GM18867 (cell line): ENCODE measurements around the gene SETSIP.
"Not testable (repeated sequence)": the region's sequence is repeated elsewhere in the genome, so short reads cannot be mapped to it uniquely, and the experiment has no call there.

Experiments
- ATAC-seq: cut with Tn5 transposase; IDR thresholded peaks from one replicate; pipeline ENCODE4 v1.9.1; 2021; ENCODE audit warnings: mild to moderate bottlenecking, moderate library complexity; ENCODE audit not compliant: unreplicated experiment

The SETSIP gene

DNA sequence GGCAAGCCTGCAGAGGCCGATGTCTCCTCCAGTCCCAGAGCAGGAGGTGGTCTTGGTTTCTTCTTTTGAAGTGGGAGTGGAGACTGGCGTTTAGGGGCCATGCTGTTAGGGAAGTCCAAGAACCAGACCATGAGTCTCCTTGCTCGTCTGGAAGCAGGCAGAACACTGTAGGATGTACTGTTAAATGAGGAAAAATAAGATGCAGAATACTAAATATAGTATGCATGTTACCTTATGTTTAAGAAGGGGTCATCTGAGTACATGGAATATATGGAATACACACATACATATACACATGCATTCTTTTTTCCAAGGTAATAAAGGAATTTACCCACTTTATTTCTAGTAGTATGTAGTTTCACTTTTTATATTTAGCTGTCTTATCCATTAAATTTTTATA is at the start of gene SETSIP:
Gene SETSIP, minus strand, starts transcription at position 101 of the 400 bp plus-strand sequence. Its CDS starts 0 bp downstream, at position 101.
- no peak for ATAC-seq

GRCh38 chr1:92123868-92124267 is 48.7 kb upstream of the SETSIP start:
- ATAC-seq = no peak

- no peak for ATAC-seq
Measured at GRCh38 chr1:92118826-92119225, 43.6 kb upstream of the SETSIP start.

DNA sequence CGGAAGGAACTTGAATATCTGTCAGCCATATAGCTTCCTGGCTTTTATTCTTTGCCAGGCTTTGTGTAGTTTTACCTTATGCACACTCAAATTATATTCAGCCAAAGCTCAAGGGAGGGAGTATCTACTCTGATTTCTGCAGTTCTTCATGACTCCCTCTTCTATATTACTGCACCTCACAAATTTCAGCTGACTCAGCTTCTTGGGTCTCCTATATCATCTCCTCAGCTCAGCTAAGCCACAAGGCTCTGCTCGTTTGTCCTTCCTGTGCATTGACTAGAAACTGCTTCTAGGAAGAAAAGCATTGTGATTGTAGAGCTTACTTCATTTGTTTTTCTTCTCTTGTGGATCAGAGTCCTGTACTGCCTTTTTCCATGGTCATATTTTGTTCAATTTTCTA is 42.3 kb upstream of the SETSIP start:
- ATAC-seq = no peak

GRCh38 chr1:92108631-92109030 is 33.4 kb upstream of the SETSIP start:
- no peak for ATAC-seq

- no peak for ATAC-seq
Measured at GRCh38 chr1:92105546-92106081, 30.4 kb upstream of the SETSIP start.

- no peak for ATAC-seq
Measured at GRCh38 chr1:92096317-92096716, 21.1 kb upstream of the SETSIP start.

DNA sequence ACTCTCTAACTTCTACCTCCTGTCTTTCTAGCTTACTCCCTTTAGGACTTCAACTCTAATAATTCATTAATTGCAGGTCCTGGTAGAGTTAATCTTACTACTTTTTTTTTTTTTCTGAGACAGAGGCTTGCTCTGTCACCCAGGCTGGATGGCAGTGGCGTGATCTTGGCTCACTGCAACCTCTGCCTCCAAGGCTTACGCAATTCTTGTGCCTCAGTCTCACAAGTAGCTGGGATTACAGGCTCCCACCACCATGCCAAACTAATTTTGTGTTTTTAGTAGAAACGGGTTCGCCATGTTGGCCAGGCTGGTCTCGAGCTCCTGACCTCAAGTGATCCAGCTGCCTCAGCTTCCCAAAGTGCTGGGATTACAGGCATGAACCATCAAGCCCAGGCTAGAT is 20.7 kb upstream of the SETSIP start:
- ATAC-seq = no peak

DNA sequence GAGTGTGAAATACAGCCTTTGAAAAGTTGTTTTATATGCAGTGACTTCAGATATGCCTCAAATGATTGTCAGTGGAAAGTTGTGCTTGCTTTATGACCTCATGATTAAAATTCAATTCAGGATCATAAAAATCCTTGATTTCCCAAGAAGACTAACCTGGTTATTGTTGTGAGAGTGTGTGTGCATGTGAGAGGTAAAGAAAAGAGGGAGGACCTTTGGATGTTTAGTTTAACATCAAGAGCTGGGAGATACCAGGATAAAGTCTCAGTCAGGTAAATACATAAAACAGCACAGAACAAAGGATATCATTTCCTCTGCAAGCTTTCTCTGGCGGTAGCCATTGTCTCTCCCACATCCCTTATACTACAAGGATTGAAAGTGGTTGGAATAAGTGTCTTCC is 19.4 kb upstream of the SETSIP start:
- ATAC-seq = no peak

DNA sequence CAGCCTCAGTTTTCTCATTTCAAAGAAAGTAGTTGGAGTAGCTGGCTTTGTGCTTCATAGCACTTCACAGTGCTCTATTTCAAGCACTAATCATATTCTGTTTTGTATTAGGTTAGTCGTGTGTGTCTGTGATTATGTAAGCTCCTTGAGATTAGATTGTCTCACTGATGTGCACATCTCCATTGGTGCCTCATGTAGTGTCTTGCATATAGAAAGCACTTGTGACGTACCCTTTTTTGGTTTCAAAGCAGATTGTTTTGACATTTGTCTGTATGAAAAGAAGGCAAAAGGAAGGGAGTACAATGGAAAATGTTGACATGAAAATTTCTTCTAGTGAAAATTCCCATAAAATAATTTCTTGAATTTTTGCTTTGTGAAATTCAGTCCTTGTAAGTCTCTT is 18.9 kb upstream of the SETSIP start:
- no peak for ATAC-seq

GRCh38 chr1:92091625-92092024 is 16.4 kb upstream of the SETSIP start:
- ATAC-seq = no peak

DNA sequence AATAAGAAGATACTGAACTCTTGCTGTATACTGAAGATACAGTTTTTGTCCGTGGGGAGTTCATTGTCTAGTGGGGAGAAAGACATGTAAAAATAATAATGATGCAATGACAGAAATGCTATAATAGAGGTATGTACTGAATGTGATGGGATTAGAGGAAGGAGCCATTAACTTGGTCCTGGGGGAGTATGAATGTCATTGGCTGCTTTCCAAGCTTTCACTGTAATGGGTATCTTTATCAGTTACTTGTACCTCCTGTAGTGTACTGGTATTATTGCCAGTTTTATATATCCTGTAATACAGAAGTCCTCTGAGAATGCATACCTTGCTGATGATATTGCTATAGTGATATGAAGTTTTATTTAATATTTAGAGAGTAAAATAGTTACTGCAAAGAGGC is 12.3 kb upstream of the SETSIP start:
- no peak for ATAC-seq

DNA sequence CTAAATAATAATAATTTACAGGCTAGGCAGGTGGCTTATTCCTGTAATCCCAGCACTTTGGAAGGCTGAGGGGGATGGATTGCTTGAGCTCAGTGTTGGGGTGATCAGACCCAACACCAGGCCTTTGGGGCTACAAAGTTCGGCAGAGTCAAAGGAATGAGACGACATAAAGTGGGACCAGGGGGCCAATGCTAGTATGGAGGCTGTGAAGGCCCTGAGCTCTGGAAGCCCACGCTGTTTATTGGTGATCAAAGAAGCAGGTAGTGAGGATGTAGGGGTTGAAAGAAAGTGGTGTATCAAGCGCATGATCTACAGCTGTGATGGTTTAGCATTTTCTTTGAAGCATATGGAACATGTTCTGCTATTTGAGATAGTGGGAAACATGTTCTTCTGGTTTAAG is 10.5 kb upstream of the SETSIP start:
- ATAC-seq = no peak

DNA sequence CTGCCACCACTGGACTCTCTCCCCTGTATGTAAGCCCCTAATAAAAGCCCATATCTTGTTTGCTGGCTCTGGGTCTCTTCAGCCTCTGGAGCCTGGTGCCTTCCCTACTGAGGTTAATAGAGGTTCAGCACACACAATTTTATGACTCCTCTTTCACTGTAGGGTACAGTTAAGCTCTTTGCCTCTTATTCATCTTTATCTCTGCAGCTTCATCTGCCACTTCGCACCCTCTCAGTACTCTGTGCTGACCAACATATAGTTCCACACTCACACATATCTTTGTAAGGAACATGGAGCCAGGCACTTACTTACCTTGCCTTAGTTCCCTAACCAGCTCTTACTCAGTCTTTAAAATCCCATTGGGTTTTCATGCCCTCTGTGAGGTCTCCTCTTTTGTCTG is 9.4 kb upstream of the SETSIP start:
- ATAC-seq = no peak

DNA sequence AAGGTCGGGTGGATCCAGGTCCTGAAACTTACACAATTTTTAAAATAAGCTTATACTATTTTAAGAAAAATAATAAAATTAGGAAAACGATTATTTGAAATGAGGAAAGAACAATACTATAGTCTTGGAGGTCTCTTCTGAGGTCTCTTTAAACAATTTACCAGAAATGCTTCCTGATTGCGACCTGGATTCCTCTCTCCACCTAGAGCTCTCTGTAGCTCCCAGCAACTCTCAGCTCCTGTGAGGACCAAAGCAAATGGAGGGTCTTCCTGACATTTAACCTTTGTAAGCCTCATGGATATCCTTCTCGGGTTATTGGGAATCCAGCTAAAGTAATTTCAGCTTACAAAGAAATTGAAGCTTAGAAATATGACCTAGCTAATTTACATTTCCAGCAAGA is 5.8 kb upstream of the SETSIP start:
- ATAC-seq = no peak

DNA sequence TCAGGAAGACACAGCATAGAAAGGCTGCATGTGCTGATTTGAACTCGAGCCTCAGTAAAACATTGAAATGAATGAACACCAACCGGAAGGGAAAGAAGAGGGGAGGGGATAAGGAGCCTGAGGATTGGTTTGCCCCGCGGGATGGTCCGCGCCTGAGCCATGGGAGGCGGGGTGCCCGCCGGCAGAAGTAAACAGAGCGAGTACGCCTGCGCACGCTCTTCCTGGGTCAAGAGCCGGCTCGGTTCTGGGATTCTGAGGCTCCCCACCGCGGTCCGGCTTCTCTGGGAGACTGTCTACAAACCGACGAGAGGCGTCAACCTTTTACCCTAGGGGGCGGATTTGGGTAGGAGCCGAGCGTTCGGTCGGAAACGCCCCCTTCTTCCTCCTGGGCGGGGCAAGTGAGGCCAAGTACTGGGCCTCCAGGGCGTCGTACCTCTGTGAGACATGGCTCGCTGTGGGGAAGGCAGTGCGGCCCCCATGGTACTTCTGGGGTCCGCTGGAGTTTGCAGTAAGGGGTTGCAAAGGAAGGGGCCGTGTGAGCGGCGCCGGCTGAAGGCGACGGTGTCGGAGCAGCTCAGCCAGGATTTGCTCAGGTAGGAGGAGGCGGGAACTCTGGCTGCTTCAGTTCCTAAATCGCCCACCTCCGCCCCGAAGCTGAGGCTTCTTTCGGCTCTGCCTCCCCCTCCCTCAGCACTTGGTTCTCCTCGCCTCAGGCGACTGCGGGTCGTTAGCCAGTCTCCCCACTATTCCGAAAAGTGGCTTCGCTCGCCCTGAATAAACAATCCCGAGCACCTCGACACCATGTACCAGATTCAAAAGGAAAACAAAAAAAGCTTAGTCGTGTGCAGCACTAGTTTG is 5.1 kb upstream of the SETSIP start, which contains the start of gene BTBD8:
Gene BTBD8, plus strand, starts transcription at position 218 of the 858 bp plus-strand sequence. Its CDS starts 227 bp downstream, at position 445.
- ATAC-seq = peak; percentile 97

DNA sequence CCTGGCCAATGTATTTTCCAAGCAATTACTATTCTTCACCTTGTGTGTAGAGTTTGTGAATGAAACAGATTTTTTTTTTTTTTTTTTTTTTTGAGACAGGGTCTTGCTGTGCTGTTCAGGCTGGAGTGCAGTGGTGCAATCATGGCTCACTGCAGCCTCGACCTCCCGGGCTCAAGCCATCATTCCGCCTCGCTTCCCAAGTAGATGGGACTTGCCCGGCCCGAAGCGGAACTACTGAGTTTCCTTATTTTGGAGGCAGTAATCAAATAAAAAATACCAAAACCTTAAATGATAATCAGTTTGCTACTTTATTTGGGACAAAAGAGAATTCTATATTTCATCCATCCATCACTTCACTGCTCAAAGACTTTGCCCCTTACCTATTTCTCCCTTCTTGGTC is 4.2 kb upstream of the SETSIP start:
- ATAC-seq = no peak

- not testable (repeated sequence) for ATAC-seq
Measured at GRCh38 chr1:92078077-92078476, 2.9 kb upstream of the SETSIP start.

- no peak for ATAC-seq
Measured at GRCh38 chr1:92076363-92076762, 1.2 kb upstream of the SETSIP start.

DNA sequence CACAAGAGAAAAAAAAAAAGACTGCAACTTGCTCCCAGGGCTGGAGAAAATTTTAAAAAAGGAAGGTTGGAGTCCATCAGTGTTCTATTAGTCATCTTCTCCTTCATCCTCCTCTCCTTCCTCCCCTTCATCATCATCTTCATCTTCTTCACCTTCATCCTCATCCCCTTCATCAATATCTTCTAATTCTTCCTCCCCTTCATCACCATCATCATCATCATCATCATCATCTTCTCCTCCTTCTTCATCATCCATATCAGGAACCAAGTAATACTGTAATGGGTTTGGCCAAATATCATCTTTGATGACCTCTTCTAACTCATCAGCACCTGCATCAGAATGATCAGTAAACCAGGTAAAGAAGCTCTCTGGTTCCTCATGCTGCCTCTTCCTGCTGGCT is 765 bp downstream of the SETSIP start:
- not testable (repeated sequence) for ATAC-seq

DNA sequence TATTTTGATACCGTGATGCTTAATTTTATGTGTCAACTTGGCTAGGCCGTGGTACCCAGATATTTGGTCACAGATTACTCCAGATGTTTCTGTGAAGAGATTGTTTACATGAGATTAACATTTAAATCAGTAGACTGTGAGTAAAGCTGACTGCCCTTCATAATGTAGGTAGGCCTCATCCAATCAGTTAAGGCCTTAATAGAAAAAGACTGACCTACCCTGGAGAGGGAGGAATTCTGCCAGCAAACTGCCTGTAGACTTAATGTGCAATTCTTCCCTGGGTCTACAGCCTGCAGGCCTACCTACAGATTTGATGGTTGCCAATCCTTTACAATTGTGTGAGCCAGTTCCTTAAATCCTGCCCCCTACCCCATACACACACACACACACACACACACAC is 4.3 kb downstream of the SETSIP start:
- ATAC-seq = no peak

DNA sequence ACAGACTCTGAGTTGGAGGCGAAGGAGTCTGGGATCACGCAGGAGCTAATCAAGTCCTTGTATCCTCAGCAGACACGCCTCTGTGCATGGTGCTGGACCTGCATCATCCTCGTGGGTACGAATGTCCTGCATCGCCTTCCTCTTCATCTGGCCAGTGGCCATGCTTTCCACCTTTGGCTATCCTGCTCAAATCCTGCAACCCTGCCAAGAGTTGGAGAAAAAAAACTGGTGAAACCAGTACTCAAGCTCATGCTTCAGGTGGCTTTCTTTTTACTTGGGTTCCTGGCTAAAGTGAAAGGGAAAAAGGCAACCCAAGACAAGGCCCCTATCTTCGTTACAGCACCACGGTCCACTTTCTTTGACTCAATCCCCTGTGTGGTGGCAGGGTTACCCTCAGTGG is 8.9 kb downstream of the SETSIP start:
- ATAC-seq = no peak
